Activated CD8-positive, alpha-beta T cell treated with anti-CD3 and anti-CD28 coated beads for 36 hours (primary cell): Measurements from ENCODE around the gene CORO2A. TPM values are rescaled to one million over a fixed set of nuclear protein-coding genes. Genes with fewer than 3 reads are reported as not detected.
"Not testable (repeated sequence)": the region's sequence is repeated elsewhere in the genome, so short reads cannot be mapped to it uniquely, and the experiment has no call there.

Experiments used
- ATAC-seq: fragments of 200-7000 bp; cut with Tn5 transposase; one replicate; pipeline ENCODE4 v1.10.0; 2021; ENCODE audit warnings: mild to moderate bottlenecking, moderate library complexity
- CTCF ChIA-PET: fragments of 350-600 bp; sonication (Branson Sonifier 250); formaldehyde crosslinking; loops from one replicate; lab custom pipeline; 2021; ENCODE audit warnings: antibody characterized with exemption; lab: Charles Lee
- POLR2A ChIA-PET: fragments of 350-600 bp; sonication (Branson Sonifier 250); formaldehyde crosslinking; loops from one replicate; lab custom pipeline; 2021; ENCODE audit warnings: antibody characterized with exemption; lab: Charles Lee
- DNase-seq: peaks from one replicate; pipeline ENCODE4 v3.0.0-alpha.2; 2020
- H3K27ac Mint-ChIP-seq: one replicate; pipeline ENCODE4 v1.8.0; 2021; ENCODE audit warnings: mild to moderate bottlenecking, mixed read lengths
- H3K27me3 Mint-ChIP-seq: one replicate; pipeline ENCODE4 v1.8.0; 2021; ENCODE audit warnings: mixed read lengths
- H3K36me3 Mint-ChIP-seq: one replicate; pipeline ENCODE4 v1.8.0; 2021; ENCODE audit warnings: low read depth, mixed read lengths
- H3K4me1 Mint-ChIP-seq: one replicate; pipeline ENCODE4 v1.8.0; 2021; ENCODE audit warnings: low read depth, mixed read lengths
- H3K4me3 Mint-ChIP-seq: one replicate; pipeline ENCODE4 v1.8.0; 2021; ENCODE audit warnings: mild to moderate bottlenecking, moderate library complexity, mixed read lengths
- H3K9me3 Mint-ChIP-seq: one replicate; pipeline ENCODE4 v1.8.0; 2021; ENCODE audit warnings: mixed read lengths
- intact Hi-C: fragments of 100-400 bp; cut with micrococcal nuclease; formaldehyde crosslinking; loops from one replicate; pipeline ENCODE4 v1.10.0; 2022
- total RNA-seq, 2 experiments: library from RNA; stranded (reverse); gene quantifications; one replicate each; pipeline ENCODE4 v1.2.3, GENCODE V29; 2021
- TF ChIP-seq, protein P1 (sequence below): fragments of 200-600 bp; IDR thresholded peaks from one replicate; pipeline ENCODE4 v1.8.0; 2022; ENCODE audit warnings: antibody characterized with exemption, mild to moderate bottlenecking

The CORO2A gene
- total RNA-seq, 2 experiments from 2014 or later: 12.2 to 13.4 TPM

GRCh38 chr9:98176391-98177259 lies 15.8 kb downstream of the CORO2A start:
- Mint-ChIP-seq H3K36me3 (no peaks in the 10 kb centered on the region), H3K4me1 (peaks cover 14% of the 10 kb centered on the region), H3K27ac (no peak overlapping the region), H3K27me3 (no peaks in the 10 kb centered on the region), H3K4me3 (no peak overlapping the region), H3K9me3 (no peaks in the 10 kb centered on the region)
- no peak for DNase-seq
- TF ChIP-seq, protein P1, sequence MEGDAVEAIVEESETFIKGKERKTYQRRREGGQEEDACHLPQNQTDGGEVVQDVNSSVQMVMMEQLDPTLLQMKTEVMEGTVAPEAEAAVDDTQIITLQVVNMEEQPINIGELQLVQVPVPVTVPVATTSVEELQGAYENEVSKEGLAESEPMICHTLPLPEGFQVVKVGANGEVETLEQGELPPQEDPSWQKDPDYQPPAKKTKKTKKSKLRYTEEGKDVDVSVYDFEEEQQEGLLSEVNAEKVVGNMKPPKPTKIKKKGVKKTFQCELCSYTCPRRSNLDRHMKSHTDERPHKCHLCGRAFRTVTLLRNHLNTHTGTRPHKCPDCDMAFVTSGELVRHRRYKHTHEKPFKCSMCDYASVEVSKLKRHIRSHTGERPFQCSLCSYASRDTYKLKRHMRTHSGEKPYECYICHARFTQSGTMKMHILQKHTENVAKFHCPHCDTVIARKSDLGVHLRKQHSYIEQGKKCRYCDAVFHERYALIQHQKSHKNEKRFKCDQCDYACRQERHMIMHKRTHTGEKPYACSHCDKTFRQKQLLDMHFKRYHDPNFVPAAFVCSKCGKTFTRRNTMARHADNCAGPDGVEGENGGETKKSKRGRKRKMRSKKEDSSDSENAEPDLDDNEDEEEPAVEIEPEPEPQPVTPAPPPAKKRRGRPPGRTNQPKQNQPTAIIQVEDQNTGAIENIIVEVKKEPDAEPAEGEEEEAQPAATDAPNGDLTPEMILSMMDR: no peak
- no peak for ATAC-seq
- ChIA-PET POLR2A (interaction anchor here (1.3 kb wide), 1 partner anchor 9 kb away, joined by 4 read pairs; no protein-coding TSS in a partner anchor), CTCF (interaction anchor here (1.9 kb wide), 1 partner anchor 15 kb away, joined by 4 read pairs; no protein-coding TSS in a partner anchor)
- intact Hi-C loops: no loop called here

- ChIA-PET POLR2A (no interaction called here), CTCF (interaction anchor here (1.0 to 1.9 kb wide), 2 partner anchors 16 to 29 kb away, joined by 4 read pairs; no protein-coding TSS in a partner anchor)
- ATAC-seq: no peak
- no peaks in the 10 kb centered on the region for H3K9me3 Mint-ChIP-seq
- no peak for DNase-seq
- H3K27ac Mint-ChIP-seq: no peak overlapping the region
- no peaks in the 10 kb centered on the region for H3K36me3 Mint-ChIP-seq
- TF ChIP-seq, protein P1: no peak
- H3K4me3 Mint-ChIP-seq: no peak overlapping the region
- no peaks in the 10 kb centered on the region for H3K27me3 Mint-ChIP-seq
- intact Hi-C loops: no loop called here
- peaks cover 10% of the 10 kb centered on the region for H3K4me1 Mint-ChIP-seq
Measured at GRCh38 chr9:98175762-98176161, 16.7 kb downstream of the CORO2A start.

DNA sequence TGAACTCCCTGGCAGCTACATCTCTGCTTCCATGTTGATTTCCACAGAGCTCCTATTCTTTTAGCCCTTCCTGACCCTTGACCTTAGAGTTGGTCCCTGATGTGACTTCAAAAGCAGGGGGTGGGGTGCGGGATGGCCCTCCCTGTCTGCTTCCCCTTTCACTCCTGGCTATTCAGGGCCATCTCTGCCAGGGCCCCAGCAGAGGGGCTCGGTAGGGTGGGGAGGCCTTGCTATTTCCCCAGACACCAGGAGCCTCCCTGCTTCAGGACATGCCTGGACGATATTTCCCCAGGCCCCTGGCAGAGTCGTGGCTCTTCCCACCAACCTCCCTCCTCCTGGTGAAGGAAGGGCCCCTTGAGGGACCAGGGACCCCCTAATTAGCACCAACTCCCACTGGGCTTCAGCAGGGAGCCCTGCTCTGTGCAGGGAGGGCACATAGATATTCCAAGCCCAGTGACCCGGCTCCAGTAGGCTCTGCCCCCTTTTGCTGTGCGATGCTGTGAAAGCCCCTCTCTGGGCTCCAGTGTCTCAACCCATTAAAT lies 17.3 kb downstream of the CORO2A start:
- CTCF ChIA-PET: interaction anchor here (1.0 to 1.9 kb wide), 2 partner anchors 17 to 30 kb away, joined by 4 read pairs; no protein-coding TSS in a partner anchor
- no peak for DNase-seq
- POLR2A ChIA-PET: no interaction called here
- TF ChIP-seq, protein P1: no peak
- Mint-ChIP-seq H3K4me3 (no peak overlapping the region), H3K4me1 (peaks cover 7% of the 10 kb centered on the region), H3K9me3 (no peaks in the 10 kb centered on the region), H3K36me3 (no peaks in the 10 kb centered on the region), H3K27ac (no peak overlapping the region), H3K27me3 (no peaks in the 10 kb centered on the region)
- intact Hi-C loops: no loop called here
- ATAC-seq: no peak

DNA sequence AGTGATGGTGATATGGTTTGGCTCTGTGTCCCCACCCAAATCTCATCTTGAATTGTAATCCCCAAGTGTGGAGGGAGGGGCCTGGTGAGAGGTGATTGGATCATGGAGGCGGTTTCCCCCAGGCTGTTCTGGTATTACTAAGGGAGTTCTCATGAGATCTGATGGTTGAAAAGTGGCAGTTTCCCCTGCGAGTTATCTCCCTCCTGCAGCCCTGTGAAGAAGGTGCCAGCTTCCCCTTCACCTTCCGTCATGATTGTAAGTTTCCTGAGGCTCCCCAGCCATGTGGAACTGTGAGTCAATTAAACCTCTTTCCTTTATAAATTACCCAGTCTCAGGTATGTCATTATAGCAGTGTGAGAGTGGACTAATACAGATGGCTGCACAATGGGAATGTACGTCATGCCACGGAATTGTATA lies 17.9 kb downstream of the CORO2A start:
- POLR2A ChIA-PET, H3K27ac Mint-ChIP-seq, ATAC-seq, H3K4me3 Mint-ChIP-seq, H3K36me3 Mint-ChIP-seq, DNase-seq, H3K9me3 Mint-ChIP-seq, H3K27me3 Mint-ChIP-seq, intact Hi-C loops: not testable (repeated sequence)
- CTCF ChIA-PET: interaction anchor here (0.7 to 1.9 kb wide), 3 partner anchors 17 to 106 kb away, joined by 3 to 4 read pairs (median 4); no protein-coding TSS in a partner anchor
- H3K4me1 Mint-ChIP-seq: peaks cover 10% of the 10 kb centered on the region

DNA sequence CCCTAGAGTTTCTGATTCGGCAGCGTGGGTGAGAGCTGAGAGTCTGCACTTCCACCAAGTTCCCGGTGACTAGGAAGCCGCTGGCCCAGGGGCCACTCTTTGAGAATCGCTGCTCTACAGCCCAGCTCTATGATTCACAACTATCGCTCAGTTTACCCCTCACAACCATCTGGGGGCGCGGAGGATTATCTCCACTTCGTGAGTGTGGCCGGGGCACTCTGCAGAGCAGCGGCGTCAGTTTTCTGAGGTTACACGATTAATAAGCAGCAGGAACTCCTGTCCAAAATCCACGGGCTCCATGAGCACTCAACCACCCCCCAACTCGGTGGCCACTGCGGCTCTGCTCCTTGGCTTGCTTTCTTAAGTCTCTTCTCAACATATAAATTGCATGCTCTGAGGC lies 19.3 kb downstream of the CORO2A start:
- no peaks in the 10 kb centered on the region for H3K36me3 Mint-ChIP-seq
- H3K9me3 Mint-ChIP-seq: no peaks in the 10 kb centered on the region
- H3K4me1 Mint-ChIP-seq: peaks cover 22% of the 10 kb centered on the region
- DNase-seq (no peak), ATAC-seq (no peak)
- intact Hi-C loops: no loop called here
- H3K27me3 Mint-ChIP-seq: no peaks in the 10 kb centered on the region
- POLR2A ChIA-PET: interaction anchor here (1.5 kb wide), 1 partner anchor 30 kb away, joined by 3 read pairs; no protein-coding TSS in a partner anchor
- CTCF ChIA-PET: no interaction called here
- H3K4me3 Mint-ChIP-seq: no peak overlapping the region
- no peak overlapping the region for H3K27ac Mint-ChIP-seq
- TF ChIP-seq, protein P1: no peak
